Fibroblast of gingiva (primary cell): ENCODE data around the gene WDR6.

ENCODE experiments used
- DNase-seq: peaks from one replicate; pipeline ENCODE4 v3.0.0-alpha.2; 2011; ENCODE audit warnings: low read depth

WDR6 gene, protein sequence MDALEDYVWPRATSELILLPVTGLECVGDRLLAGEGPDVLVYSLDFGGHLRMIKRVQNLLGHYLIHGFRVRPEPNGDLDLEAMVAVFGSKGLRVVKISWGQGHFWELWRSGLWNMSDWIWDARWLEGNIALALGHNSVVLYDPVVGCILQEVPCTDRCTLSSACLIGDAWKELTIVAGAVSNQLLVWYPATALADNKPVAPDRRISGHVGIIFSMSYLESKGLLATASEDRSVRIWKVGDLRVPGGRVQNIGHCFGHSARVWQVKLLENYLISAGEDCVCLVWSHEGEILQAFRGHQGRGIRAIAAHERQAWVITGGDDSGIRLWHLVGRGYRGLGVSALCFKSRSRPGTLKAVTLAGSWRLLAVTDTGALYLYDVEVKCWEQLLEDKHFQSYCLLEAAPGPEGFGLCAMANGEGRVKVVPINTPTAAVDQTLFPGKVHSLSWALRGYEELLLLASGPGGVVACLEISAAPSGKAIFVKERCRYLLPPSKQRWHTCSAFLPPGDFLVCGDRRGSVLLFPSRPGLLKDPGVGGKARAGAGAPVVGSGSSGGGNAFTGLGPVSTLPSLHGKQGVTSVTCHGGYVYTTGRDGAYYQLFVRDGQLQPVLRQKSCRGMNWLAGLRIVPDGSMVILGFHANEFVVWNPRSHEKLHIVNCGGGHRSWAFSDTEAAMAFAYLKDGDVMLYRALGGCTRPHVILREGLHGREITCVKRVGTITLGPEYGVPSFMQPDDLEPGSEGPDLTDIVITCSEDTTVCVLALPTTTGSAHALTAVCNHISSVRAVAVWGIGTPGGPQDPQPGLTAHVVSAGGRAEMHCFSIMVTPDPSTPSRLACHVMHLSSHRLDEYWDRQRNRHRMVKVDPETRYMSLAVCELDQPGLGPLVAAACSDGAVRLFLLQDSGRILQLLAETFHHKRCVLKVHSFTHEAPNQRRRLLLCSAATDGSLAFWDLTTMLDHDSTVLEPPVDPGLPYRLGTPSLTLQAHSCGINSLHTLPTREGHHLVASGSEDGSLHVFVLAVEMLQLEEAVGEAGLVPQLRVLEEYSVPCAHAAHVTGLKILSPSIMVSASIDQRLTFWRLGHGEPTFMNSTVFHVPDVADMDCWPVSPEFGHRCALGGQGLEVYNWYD

DNA sequence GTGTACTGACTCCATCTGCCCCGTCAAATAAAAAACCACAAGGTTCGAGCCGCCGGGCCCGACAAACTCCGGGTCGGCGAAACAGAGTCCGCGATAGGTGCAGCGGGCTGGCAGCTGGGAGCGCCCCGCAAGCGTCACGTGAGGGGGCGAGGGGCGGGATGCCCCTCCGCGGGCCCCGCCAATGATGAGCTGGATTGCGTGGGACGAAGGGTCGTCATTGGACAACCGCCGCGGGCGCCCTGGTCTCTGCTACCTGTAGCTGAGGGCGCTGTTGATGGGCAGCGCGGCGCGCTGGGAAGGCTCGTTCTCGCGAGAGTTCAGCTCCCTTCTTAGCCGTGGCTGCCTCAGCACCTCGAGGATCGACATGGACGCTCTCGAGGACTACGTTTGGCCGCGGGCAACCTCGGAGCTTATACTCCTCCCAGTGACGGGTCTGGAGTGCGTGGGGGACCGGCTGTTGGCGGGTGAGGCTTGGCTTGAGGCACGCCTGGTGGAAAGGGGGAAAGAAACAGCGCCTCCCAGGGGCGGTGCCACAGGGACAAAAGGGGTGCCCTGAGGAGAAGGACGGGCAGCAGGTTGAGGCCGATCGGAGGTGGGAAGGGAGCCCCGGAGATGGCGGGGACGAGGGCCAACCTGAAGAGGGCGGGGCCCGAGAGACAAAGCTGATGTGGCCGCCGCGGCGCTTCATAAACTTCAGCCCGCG is at the start of gene WDR6:
TSS of gene WDR6 (plus strand) at position 324 of the 703 bp plus-strand sequence. CDS start at position 365, 41 bp downstream.
- peak; percentile 97 for DNase-seq

GRCh38 chr3:48960841-48961413 is 46.3 kb upstream of the WDR6 start:
- peak; percentile 65 for DNase-seq

DNA sequence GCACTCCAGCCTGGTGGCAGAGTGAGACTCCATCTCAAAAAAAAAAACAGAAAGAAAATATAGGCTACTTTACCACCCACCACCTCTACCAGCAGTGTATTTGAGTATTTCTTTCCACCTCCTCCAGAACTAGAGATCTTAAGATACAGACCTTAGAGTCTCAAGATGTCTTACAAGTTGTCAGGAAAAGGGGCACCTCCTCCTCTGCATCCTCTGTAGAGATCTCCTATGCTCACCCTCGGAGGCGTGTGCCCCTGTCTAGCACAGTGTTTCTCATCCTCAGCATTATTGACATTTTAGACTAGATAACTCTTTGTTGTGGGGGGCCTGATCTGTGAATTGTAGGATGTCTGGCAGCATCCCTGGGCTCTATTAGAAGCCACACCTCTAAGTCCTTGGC is 44.9 kb upstream of the WDR6 start:
- DNase-seq: no peak

DNA sequence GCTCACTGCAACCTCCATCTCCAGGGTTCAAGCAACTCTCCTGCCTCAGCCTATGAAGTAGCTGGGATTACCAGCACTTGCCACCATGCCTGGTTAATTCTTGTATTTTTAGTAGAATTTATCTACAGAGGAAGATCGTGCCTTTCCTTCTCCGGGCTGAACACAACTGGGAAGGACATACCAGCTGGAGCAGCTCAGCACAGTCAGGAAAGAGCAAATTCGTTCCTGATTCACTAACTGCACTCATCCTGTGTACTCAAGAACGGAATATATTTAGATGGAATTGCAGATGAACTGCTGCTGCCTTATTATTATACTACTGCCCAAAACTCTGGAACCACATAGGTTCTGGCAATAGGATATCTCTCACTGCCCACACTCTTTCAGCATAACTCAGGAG is 44.3 kb upstream of the WDR6 start:
- no peak for DNase-seq

DNA sequence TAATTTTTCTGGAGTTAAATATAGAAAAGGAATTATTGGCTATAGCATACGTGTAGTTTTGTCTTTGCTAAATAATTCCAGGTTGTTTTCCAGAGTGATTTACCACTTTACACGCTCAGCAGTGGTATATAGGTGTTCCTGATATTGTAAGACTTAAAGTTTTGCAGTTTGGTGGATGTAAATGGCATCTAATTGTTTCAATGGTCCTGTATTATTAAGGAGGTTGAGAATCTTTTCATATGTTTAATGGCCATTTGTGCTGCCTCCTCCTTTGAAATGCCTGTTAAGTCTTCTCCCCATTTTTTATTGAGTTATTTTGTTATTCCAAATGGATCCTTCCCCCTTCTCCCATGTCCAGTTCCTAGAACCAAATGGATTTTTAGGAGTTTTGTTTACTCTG is 43.6 kb upstream of the WDR6 start:
- DNase-seq: no peak

DNA sequence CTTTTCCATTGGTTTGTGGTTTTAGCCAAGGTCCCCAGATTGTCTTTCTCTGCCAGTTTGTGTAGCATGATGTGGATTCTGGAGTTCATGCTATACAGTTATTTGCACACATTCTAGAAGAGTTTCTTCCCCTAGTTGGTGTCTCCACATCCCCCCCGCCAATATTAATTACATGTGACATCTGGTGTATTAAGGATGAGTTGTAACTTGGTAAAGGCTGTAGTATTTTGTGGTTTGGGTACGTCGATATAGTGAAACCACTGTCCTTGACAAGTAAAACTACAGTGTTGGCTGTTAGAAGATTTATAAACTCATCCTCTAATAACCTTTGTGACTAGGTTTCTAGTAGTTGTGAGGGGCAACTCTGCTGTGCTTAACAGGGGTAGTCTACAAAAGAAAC is 40.8 kb upstream of the WDR6 start:
- DNase-seq: peak; percentile 38

GRCh38 chr3:48966876-48967361 is 40.3 kb upstream of the WDR6 start:
- DNase-seq: no peak

DNA sequence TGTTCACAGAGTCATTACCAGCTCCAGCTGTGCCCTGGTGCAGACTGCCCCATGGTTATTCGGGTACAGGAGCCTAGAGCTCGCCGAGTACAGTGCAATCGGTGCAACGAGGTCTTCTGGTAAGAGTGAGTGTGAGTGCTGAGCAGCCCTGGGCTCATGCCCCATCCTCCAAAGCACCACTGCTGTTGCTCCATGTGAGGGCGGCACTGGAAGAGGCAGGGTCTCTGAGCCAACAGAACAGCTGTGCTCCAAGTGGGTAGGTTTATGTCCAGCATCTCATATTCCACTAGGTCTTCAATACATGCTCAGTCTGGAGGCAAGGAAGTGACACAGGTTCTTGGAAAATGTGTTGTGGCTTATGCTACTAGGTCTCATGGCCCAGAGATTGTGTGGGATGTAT is 36.6 kb upstream of the WDR6 start:
- DNase-seq: no peak

DNA sequence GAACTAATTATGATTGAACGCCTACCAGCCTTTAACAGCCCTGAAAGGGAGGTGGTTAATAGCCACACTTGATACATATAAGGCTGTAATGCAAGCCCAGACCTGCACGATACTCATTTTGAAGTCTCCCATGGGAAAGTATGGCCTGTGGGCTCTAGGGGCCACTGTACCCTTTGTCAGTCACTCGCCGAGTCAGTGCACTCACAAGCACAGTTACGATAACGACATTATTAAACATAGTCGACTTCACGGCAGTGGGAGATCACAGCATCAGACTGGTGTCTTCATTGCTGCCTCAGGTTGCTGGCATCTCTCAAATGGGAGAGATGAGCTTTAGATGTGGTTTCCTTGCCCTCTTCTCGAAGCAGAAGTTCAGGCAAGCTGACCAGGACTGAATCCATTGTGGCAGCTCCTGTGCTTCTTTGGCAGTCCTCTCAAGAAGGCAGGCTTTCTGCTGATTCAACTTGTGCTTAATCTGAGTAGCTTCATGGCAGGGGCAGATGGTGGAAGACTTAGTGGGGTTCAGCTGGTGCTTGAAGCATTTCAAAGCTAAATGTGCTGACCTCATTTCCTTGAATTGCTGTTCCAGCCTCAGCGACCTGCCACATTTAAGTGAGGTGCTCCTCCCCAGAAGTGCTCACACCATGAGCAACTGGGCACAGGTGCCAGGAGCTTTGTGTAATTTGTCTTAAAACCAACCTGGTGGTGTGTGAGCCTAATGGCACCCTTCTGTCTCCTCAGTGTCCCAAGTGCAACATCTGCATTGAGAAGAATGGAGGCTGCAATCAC is 32.9 kb upstream of the WDR6 start:
- DNase-seq: no peak

DNA sequence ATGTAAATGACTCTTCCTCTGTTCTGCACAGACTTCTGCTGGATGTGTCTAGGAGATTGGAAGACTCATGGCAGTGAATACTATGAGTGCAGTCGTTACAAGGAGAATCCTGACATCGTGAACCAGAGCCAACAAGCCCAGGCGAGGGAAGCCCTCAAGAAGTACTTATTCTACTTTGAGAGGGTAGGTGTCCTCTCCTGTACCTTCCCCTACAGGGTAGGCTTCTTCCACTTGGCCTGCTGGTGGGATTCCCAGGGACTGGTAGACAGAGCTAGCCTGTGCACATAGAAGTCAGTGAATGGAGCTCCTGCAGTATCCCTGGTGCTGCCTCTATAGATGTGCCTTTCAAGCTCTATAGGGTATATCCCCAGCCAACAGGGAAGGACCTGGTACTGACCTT is 27.7 kb upstream of the WDR6 start:
- no peak for DNase-seq

DNA sequence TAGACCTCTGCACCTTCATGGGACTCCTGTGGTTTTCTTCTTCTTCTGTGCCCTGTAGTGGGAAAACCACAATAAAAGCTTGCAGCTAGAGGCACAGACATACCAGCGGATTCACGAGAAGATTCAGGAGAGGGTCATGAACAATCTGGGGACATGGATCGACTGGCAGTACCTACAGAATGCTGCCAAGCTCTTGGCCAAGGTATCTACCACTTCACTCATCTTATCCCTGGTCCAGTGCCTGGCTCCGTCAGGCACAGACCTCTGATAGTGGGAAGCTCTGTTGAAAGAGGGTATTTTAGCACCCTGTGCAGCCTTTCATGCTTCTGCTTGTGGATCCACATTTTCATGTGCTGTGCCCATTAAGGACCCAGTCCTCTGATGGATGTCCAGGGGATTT is 26.9 kb upstream of the WDR6 start:
- DNase-seq: no peak

DNA sequence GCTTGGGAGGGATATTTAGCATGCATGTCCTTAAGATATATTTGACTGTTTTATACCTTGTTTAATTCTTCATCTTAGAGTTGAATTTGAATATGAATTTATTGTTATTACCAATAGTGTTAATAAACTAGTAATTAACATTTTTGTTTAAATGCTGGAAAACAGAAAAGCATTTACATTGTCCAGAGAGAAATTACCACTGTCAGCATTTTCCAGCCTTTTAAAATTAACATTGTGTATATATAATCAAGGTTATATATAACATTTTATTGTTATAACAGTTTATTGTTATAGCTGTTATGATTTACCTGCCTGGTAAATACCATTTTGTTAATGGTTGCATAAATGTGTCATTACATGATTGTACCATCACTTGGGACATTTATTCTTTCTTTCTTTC is 25.2 kb upstream of the WDR6 start:
- DNase-seq: no peak

DNA sequence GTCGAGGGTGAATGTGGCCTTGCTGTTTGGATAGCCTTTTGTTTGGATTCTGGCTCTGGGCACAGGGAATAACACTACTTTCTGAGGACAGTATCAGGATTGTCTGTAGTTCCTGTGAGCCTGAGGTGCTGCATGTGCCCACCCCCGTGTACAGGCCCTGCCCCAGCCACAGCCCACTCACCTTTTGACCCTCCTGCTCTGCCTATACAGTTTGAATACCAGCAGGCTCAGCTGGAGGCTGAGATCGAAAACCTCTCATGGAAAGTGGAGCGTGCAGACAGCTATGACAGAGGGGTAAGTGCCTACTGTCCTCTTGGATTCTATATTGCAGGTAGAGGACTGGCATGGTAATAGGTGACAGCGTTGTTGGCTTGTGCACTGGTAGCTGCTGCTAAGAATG is 24.5 kb upstream of the WDR6 start:
- DNase-seq: no peak

- no peak for DNase-seq
These were observed 24.1 kb upstream of the WDR6 start for GRCh38 chr3:48983096-48983495.

DNA sequence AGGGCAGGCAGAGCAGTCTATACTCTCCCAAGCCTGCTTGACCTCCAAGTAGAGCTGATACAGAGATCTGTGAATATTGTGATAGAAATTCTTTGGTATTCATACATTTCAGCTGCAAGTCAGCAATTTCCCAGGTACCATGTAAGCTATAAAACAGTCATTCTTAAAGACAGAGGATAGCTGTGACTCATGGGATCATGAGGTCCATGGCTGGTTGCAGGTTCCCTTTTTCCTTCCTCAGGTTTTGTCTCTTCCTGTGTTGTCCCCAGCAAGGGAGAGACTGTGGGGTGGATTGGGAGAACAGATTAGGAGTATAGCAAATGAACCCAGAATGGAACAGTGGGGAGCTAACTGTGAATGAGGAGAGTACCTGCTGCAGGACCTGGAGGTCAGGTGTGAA is 22.5 kb upstream of the WDR6 start:
- DNase-seq: no peak

- DNase-seq: no peak
These were observed 21.3 kb upstream of the WDR6 start for GRCh38 chr3:48985831-48986376.

DNA sequence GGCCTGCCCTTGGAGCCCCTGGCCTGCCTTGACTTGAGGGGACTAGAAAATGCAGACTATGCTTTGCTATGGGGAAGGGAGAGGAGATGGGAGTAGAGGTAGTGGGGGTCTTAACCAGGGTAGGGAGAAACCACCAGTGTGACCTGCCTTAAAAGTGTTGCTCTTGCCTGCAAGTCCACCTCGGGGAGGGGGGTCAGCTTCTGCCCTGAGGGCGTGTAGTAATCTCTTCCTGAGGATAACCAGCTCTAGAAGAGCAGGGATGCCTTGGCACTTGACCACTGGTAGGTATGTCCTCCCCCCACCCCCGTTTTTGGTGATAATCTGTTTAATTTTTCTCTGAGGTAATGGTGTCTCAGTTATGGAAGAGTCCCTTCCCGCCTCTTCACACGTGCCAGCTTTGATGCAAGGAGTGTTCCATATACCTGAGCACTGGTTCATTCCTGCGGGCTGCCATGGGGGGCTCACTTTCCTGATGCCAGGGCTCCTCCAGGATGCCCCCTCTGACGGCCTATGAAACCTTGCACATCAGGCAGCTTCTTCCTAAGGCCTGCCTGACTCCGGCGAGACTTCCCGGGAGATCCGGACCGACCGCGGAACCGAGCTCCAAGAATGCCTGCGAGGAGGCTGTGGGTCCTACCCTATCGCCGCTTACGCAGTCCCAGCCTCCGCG is 17.9 kb upstream of the WDR6 start:
- DNase-seq: no peak

- peak; percentile 91 for DNase-seq
These were observed 17.2 kb upstream of the WDR6 start, which contains the start of gene P4HTM for GRCh38 chr3:48989796-48990635. Gene P4HTM (plus strand): TSS chr3:48990241. CDS start chr3:48990257, 16 bp downstream.
